HUES6 (cell line): ENCODE measurements around the gene IL21R.

Experiments used
- H3K27ac ChIP-seq: 2 replicates; pipeline ENCODE4 v1.7.0; 2013; ENCODE audit warnings: low read depth, mild to moderate bottlenecking, low read length, inconsistent platforms
- H3K27me3 ChIP-seq: 2 replicates; pipeline ENCODE4 v1.6.1; 2013; ENCODE audit warnings: low read length; ENCODE audit not compliant: control insufficient read depth, insufficient read depth
- H3K36me3 ChIP-seq: 2 replicates; pipeline ENCODE4 v1.6.1; 2013; ENCODE audit warnings: low read length; ENCODE audit not compliant: control insufficient read depth, insufficient read depth
- H3K4me1 ChIP-seq: 2 replicates; pipeline ENCODE4 v1.6.1; 2013; ENCODE audit warnings: low read length; ENCODE audit not compliant: control insufficient read depth, insufficient read depth
- H3K4me3 ChIP-seq: 2 replicates; pipeline ENCODE4 v1.5.1; 2013; ENCODE audit warnings: low read depth, low read length
- H3K9ac ChIP-seq: one replicate; pipeline ENCODE4 v1.6.1; 2013; ENCODE audit warnings: mild to moderate bottlenecking, low read length
- H3K9me3 ChIP-seq: 2 replicates; pipeline ENCODE4 v1.6.1; 2013; ENCODE audit warnings: low read depth, low read length; ENCODE audit not compliant: control insufficient read depth, insufficient read depth

IL21R gene

DNA sequence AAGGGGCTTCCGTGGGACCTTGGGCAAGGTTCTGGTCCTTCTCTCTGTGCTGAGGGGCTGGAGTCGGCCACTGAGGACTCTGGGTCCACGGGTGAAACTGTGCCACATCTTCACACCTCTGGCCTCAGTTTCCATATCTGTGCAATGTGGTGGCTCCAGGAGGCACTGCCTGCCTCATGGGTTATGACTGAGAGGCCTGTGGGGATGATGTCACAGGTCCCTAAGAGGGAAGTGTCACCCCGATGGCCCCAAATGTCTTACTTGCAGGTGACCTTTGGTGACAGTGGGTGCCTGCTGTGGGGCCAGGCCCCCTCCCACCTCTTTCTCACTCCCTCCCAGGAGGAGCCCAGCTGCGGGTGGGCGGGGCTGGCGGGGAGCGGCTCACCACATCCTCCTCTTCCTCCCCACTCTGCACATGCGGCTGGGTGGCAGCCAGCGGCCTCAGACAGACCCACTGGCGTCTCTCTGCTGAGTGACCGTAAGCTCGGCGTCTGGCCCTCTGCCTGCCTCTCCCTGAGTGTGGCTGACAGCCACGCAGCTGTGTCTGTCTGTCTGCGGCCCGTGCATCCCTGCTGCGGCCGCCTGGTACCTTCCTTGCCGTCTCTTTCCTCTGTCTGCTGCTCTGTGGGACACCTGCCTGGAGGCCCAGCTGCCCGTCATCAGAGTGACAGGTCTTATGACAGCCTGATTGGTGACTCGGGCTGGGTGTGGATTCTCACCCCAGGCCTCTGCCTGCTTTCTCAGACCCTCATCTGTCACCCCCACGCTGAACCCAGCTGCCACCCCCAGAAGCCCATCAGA, at the start of gene IL21R:
IL21R (plus strand) TSS at position 407 of the 801 bp plus-strand sequence. CDS start 27,898 bp downstream, outside the sequence.
- Histone ChIP-seq H3K9ac (no peak within 1 kb of the TSS), H3K36me3 (no peaks in the 10 kb centered on the region), H3K4me3 (no peak within 1 kb of the TSS), H3K9me3 (no peaks in the 10 kb centered on the region), H3K4me1 (peaks cover 6% of the 10 kb centered on the region; the same call in 1 of the 2 replicates), H3K27me3 (no peaks in the 10 kb centered on the region), H3K27ac (no peak within 1 kb of the TSS)

DNA sequence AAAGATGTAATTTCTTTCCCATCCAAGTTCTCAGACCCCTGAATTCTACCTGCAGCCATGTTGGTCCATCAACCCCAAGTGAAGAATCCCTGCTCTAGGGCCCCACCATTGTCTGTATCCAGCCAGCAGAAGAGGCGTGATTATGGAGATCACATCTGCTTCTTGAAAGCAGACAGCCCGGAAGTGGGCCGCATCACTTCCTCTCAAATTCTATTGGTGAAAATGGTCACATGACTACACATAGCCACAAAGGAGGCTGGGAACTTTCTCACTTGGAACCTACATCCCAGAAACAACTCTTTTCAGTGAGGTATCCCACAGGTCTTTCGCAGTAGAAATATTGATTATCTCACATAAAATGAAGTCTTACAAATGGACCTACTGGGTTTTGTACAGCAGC, 48.1 kb upstream of the IL21R start:
- peaks cover 5% of the 10 kb centered on the region for H3K9me3 ChIP-seq
- no peak overlapping the region for H3K9ac ChIP-seq
- no peak overlapping the region for H3K4me3 ChIP-seq
- no peaks in the 10 kb centered on the region for H3K27me3 ChIP-seq
- H3K36me3 ChIP-seq: peaks cover 70% of the 10 kb centered on the region
- H3K27ac ChIP-seq: no peak overlapping the region
- H3K4me1 ChIP-seq: no peaks in the 10 kb centered on the region; the same call in 1 of the 2 replicates

- Histone ChIP-seq H3K36me3 (peaks cover 72% of the 10 kb centered on the region), H3K4me1 (no peaks in the 10 kb centered on the region), H3K9ac (no peak overlapping the region), H3K9me3 (peaks cover 9% of the 10 kb centered on the region), H3K27me3 (no peaks in the 10 kb centered on the region), H3K27ac (no peak overlapping the region), H3K4me3 (no peak overlapping the region)
Measured at GRCh38 chr16:27355610-27356009, 46.4 kb upstream of the IL21R start.

DNA sequence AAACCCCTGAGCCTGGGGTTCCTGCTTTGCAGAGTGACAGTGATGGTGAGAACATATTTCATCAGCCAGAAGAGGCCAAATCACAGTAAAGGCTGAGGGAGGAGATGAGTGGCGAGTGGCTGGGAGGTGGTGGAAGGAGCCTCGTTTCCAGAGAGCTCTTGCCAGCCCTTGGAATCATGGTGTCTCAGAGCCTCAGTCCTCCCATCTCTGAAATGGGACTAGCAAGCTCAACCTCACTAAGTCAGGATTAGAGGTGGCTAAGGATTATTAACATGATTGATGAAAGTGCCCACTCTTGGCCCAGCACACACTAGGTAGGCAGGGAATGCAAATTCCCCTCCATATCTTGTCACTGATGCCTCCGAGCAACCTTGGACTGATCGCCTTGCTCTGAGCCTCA, 45.2 kb upstream of the IL21R start:
- H3K4me3 ChIP-seq: no peak overlapping the region
- H3K9ac ChIP-seq: no peak overlapping the region
- no peaks in the 10 kb centered on the region for H3K4me1 ChIP-seq
- no peaks in the 10 kb centered on the region for H3K27me3 ChIP-seq
- peaks cover 69% of the 10 kb centered on the region for H3K36me3 ChIP-seq
- H3K27ac ChIP-seq: no peak overlapping the region
- H3K9me3 ChIP-seq: 0 out of 2 replicates have a peak, but pooled peaks cover 3% of the 10 kb centered on the region

- no peak overlapping the region for H3K27ac ChIP-seq
- no peak overlapping the region for H3K4me3 ChIP-seq
- no peaks in the 10 kb centered on the region for H3K4me1 ChIP-seq
- peaks cover 68% of the 10 kb centered on the region for H3K36me3 ChIP-seq
- H3K9me3 ChIP-seq: 0 out of 2 replicates have a peak, but pooled peaks cover 3% of the 10 kb centered on the region
- H3K9ac ChIP-seq: no peak overlapping the region
- no peaks in the 10 kb centered on the region for H3K27me3 ChIP-seq
Measured at GRCh38 chr16:27359051-27359450, 42.9 kb upstream of the IL21R start.

- H3K27ac ChIP-seq: no peak overlapping the region
- H3K9ac ChIP-seq: no peak overlapping the region
- H3K4me3 ChIP-seq: no peak overlapping the region
- H3K27me3 ChIP-seq: no peaks in the 10 kb centered on the region
- 0 out of 2 replicates have a peak, but pooled peaks cover 3% of the 10 kb centered on the region for H3K9me3 ChIP-seq
- no peaks in the 10 kb centered on the region for H3K4me1 ChIP-seq
- peaks cover 65% of the 10 kb centered on the region for H3K36me3 ChIP-seq
Measured at GRCh38 chr16:27359615-27360014, 42.4 kb upstream of the IL21R start.

DNA sequence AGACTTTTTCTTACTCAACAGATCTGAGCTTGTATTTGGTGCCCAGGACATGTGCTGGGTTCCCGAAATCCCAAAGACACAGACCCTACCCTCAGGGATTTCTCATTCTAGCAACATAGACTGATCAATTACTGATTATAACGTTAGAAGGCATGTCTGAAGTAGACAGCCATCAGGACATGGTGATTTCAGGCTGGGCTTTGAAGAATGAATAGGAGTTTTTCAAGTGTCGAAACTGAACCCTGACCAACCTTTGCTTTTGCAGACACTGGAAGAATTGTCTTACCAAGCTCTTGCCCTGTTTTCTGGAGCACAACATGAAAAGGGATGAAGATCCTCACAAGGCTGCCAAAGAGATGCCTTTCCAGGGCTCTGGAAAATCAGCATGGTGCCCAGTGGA, 40.0 kb upstream of the IL21R start:
- Histone ChIP-seq H3K27ac (no peak overlapping the region), H3K4me1 (peaks cover 8% of the 10 kb centered on the region), H3K9ac (no peak overlapping the region), H3K27me3 (no peaks in the 10 kb centered on the region), H3K9me3 (0 out of 2 replicates have a peak, but pooled peaks cover 3% of the 10 kb centered on the region), H3K4me3 (no peak overlapping the region), H3K36me3 (peaks cover 51% of the 10 kb centered on the region)

- peaks cover 50% of the 10 kb centered on the region for H3K36me3 ChIP-seq
- 0 out of 2 replicates have a peak, but pooled peaks cover 3% of the 10 kb centered on the region for H3K9me3 ChIP-seq
- no peak overlapping the region for H3K4me3 ChIP-seq
- H3K4me1 ChIP-seq: peaks cover 8% of the 10 kb centered on the region
- H3K9ac ChIP-seq: no peak overlapping the region
- H3K27ac ChIP-seq: no peak overlapping the region
- no peaks in the 10 kb centered on the region for H3K27me3 ChIP-seq
Measured at GRCh38 chr16:27362570-27363245, 39.3 kb upstream of the IL21R start.

DNA sequence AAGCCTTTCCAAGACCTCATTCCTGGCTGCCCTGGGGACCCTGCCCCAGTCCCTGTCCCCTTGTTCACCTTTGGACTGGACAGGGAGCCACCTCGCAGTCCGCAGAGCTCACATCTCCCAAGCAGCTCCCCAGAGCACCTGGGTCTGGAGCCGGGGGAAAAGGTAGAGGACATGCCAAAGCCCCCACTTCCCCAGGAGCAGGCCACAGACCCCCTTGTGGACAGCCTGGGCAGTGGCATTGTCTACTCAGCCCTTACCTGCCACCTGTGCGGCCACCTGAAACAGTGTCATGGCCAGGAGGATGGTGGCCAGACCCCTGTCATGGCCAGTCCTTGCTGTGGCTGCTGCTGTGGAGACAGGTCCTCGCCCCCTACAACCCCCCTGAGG, 38.7 kb upstream of the IL21R start:
- Histone ChIP-seq H3K27ac (no peak overlapping the region), H3K4me3 (no peak overlapping the region), H3K36me3 (peaks cover 47% of the 10 kb centered on the region), H3K4me1 (peaks cover 8% of the 10 kb centered on the region), H3K9me3 (0 out of 2 replicates have a peak, but pooled peaks cover 3% of the 10 kb centered on the region), H3K9ac (no peak overlapping the region), H3K27me3 (no peaks in the 10 kb centered on the region)

GRCh38 chr16:27363797-27364196, 38.2 kb upstream of the IL21R start:
- Histone ChIP-seq H3K4me1 (peaks cover 8% of the 10 kb centered on the region), H3K9ac (no peak overlapping the region), H3K27ac (no peak overlapping the region), H3K27me3 (no peaks in the 10 kb centered on the region), H3K4me3 (no peak overlapping the region), H3K36me3 (peaks cover 42% of the 10 kb centered on the region), H3K9me3 (0 out of 2 replicates have a peak, but pooled peaks cover 3% of the 10 kb centered on the region)
